LNCaP clone FGC (cell line): ENCODE data around the gene CNMD.
A peak's percentile ranks its signal among the peaks of the same experiment; 100 is the strongest.
"Not testable (repeated sequence)": the region's sequence is repeated elsewhere in the genome, so short reads cannot be mapped to it uniquely, and the experiment has no call there.

ENCODE experiments used
- DNase-seq: peaks from one replicate; pipeline ENCODE4 v3.0.0-alpha.2; 2011; ENCODE audit warnings: low read depth
- H3K4me3 ChIP-seq: 2 replicates; pipeline ENCODE4 v1.5.1; 2011; ENCODE audit warnings: mild to moderate bottlenecking, low read depth, low read length, control low read depth
- TF ChIP-seq, protein P1 (sequence below): IDR thresholded peaks from 2 replicates; pipeline ENCODE4 v1.5.1; 2012; ENCODE audit warnings: mild to moderate bottlenecking; ENCODE audit not compliant: control insufficient read depth, insufficient read depth; ENCODE audit errors: extremely low read depth

Gene CNMD

DNA sequence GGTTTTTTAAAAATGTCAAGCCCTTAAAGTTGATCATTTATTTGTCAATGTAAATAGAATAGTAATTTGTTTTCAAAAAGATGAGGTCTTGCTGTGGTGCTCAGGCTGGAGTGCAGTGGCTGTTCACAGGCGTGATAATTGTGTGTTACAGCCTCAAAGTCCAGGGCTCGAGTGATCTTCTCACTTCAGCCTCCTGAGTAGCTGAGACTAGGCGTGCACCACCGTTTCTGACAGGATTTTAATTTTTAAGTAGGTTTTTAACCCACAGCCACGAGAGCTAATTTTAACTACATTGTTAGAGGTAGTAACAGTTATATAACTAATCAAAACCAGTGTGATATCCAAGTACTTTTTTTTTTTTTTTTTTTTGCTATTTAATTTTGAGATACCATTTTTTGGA lies 43.1 kb downstream of the CNMD start:
- H3K4me3 ChIP-seq = no peak overlapping the region
- no peak for DNase-seq
- TF ChIP-seq, protein P1, sequence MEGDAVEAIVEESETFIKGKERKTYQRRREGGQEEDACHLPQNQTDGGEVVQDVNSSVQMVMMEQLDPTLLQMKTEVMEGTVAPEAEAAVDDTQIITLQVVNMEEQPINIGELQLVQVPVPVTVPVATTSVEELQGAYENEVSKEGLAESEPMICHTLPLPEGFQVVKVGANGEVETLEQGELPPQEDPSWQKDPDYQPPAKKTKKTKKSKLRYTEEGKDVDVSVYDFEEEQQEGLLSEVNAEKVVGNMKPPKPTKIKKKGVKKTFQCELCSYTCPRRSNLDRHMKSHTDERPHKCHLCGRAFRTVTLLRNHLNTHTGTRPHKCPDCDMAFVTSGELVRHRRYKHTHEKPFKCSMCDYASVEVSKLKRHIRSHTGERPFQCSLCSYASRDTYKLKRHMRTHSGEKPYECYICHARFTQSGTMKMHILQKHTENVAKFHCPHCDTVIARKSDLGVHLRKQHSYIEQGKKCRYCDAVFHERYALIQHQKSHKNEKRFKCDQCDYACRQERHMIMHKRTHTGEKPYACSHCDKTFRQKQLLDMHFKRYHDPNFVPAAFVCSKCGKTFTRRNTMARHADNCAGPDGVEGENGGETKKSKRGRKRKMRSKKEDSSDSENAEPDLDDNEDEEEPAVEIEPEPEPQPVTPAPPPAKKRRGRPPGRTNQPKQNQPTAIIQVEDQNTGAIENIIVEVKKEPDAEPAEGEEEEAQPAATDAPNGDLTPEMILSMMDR = no peak

DNA sequence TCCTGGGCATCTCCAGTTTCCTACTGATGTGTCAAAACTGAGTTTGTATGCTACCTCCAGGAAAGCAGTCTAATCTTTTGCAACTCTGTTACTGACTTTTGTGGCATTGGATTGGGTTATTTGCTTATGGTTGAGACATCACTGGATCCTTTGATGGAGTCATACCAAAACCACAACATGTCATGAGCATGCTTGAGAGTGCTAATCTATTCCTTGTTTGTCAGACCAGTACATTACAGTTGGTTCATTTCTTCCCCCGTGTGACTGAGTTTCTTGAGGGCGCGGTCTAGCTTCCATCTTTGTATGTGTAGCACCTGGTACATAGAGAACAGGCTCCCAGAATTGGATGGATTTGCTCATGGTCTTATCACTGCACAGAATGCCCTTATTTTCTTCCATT lies 43.8 kb downstream of the CNMD start:
- TF ChIP-seq, protein P1 = no peak
- no peak for DNase-seq
- H3K4me3 ChIP-seq = no peak overlapping the region

DNA sequence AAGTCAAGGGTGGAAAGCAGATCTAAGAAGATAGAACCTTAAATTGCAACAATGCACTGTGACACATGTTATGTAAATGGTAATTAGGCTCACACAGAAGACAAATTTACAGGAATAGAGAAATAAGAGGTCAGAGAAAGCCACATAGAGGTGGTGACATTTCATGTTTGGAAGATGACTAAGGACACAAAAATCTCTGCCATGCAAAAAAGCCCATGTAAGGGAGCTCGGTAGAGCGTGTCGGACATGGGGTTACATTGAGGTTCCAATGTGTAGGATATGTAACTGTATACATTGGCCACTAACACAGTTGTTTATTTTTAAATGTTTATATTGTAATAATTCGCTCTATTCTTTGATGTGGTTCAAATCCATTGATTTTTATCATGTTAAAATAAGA lies 53.2 kb downstream of the CNMD start:
- H3K4me3 ChIP-seq = no peak overlapping the region
- TF ChIP-seq, protein P1 = no peak
- DNase-seq = no peak

DNA sequence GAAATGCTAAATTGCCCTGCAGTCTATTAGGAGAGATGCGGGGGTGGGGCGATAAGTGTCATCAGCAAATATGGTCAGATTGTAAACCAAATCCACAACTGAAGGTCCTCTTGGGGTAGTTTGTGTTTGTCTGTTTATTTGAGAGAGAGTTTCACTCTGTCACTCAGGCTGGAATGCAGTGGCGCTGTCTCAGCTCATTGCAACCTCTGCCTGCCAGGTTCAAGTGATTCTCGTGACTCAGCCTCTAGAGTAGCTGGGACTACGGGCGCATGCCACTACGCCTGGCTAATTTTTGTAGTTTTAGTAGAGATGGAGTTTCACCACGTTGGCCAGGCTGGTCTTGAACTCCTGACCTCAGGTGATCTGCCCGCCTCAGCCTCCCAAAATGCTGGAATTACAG lies 53.8 kb downstream of the CNMD start:
- not testable (repeated sequence) for H3K4me3 ChIP-seq, DNase-seq

DNA sequence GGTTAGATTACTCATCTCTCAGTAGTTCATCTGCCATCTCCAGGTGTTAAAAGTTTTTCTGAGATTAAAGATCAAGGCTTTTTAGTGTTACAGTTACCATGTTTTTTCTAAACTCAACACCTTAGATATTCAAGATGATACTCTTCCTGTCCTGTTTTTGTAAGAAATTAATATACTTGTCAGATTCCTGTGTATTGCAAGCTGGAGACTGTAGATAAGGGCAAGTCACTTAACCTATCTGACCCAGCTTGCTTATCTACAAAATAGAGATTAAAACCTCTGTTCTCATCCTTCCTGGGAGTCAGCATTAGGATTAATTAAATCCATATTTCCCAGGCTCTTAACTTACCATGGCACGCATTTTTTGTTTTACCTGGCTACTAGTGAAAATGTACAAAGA lies 61.8 kb downstream of the CNMD start:
- DNase-seq = no peak
- H3K4me3 ChIP-seq = no peak overlapping the region
- TF ChIP-seq, protein P1 = no peak

DNA sequence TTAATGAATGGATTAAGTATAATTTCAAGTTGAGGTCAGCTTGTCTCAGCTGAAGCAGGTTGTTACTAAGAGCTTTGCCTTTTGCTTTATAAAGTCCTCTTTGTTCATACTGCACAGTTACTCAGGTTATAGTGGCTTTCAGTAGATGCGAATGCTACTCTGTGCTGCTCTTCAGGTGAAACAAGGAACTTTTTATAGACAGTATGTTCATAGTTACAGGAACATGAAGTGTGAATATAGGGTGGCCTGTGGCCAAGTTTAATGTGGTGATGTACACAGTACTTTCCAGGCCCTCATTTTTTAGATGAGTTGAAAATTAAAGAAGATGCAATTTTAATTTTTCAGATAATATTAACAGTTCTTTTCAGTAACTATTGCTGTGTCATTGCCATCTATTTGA lies 66.2 kb downstream of the CNMD start:
- peak; percentile 34 for DNase-seq
- no peak overlapping the region for H3K4me3 ChIP-seq
- TF ChIP-seq, protein P1 = no peak

DNA sequence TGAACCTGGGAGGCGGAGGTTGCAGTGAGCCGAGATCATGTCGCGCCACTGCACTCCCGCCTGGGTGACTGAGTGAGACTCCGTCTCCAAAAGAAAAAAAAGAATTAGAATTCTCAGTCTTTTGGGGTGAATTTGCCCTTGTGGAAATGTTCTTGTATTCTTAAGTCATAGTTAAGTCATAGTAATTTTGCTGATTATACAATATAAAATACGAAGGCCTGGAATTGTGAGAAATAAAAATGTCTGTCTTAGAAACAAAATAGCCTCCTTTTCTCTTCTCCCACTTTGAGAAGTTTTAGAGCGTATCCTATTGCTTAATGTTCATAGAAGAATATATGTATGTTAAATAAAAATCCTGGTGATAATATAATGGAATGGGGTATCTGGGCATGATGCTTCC lies 68.9 kb downstream of the CNMD start:
- no peak for DNase-seq
- TF ChIP-seq, protein P1 = no peak
- H3K4me3 ChIP-seq = no peak overlapping the region

DNA sequence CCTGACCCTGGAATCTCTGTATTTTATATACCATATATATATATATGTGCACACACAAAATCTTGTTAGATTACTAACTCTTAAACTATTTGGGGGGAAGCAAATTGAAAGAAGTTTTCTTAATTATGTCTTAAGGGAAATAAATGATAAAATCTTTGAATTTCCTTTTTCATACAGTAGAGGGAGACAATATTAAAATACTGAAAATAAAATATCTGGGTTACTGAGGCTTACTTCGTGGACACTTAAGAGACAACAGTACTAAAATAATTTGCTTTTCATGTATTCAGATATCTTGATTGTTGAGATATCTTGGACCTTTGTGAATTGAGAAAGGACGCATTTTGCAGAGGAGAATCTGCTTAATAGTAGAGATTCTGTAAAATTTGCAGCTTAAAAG lies 69.9 kb downstream of the CNMD start:
- H3K4me3 ChIP-seq = no peak overlapping the region
- no peak for DNase-seq
- TF ChIP-seq, protein P1 = no peak
